Jurkat, Clone E6-1 (cell line): ENCODE results near the gene OGFOD3.
A peak's percentile ranks its signal among the peaks of the same experiment; 100 is the strongest.
"Not testable (repeated sequence)": the region's sequence is repeated elsewhere in the genome, so short reads cannot be mapped to it uniquely, and the experiment has no call there.

Experiments
- DNase-seq: peaks from one replicate; pipeline ENCODE4 v3.0.0-alpha.2; 2011; ENCODE audit warnings: low read depth, low spot score
- H3K4me3 ChIP-seq: 2 replicates; pipeline ENCODE4 v1.5.1; 2011; ENCODE audit warnings: mild to moderate bottlenecking, low read length, control low read depth, moderate library complexity

Gene OGFOD3

GRCh38 chr17:82367724-82368524, 50.5 kb downstream of the OGFOD3 start:
- peak; percentile 96 for DNase-seq
- peak overlapping the region; percentile 26 for H3K4me3 ChIP-seq

GRCh38 chr17:82366749-82367148, 51.6 kb downstream of the OGFOD3 start:
- DNase-seq, result no peak

GRCh38 chr17:82365606-82366295, 52.6 kb downstream of the OGFOD3 start:
- no peak overlapping the region for H3K4me3 ChIP-seq
- DNase-seq, result no peak

More at GRCh38 chr17:82366749-82367148, 51.6 kb downstream of the OGFOD3 start:
- H3K4me3 ChIP-seq, result no peak overlapping the region

GRCh38 chr17:82361885-82362633, 56.3 kb downstream of the OGFOD3 start:
- no peak for DNase-seq
- no peak overlapping the region for H3K4me3 ChIP-seq

GRCh38 chr17:82359451-82360074, 58.8 kb downstream of the OGFOD3 start:
- not testable (repeated sequence) for H3K4me3 ChIP-seq, DNase-seq

GRCh38 chr17:82358465-82359350, 59.7 kb downstream of the OGFOD3 start, which contains the start of gene TEX19:
Gene TEX19 (plus strand): TSS chr17:82359247. CDS start chr17:82362151, 2,904 bp downstream.
- H3K4me3 ChIP-seq, result peak within 1 kb of the TSS; percentile 15
- peak; percentile 75 for DNase-seq

GRCh38 chr17:82357394-82357793, 61.0 kb downstream of the OGFOD3 start:
- DNase-seq, result no peak
- H3K4me3 ChIP-seq, result no peak overlapping the region

- no peak overlapping the region for H3K4me3 ChIP-seq
- no peak for DNase-seq
Observed at GRCh38 chr17:82356845-82357355, 61.5 kb downstream of the OGFOD3 start.

- no peak overlapping the region for H3K4me3 ChIP-seq
- DNase-seq, result no peak
Observed at GRCh38 chr17:82355770-82356427, 62.5 kb downstream of the OGFOD3 start.

GRCh38 chr17:82354804-82355308, 63.5 kb downstream of the OGFOD3 start:
- no peak overlapping the region for H3K4me3 ChIP-seq
- DNase-seq, result no peak

GRCh38 chr17:82353484-82353883, 64.9 kb downstream of the OGFOD3 start:
- H3K4me3 ChIP-seq, result no peak overlapping the region
- DNase-seq, result no peak

GRCh38 chr17:82351713-82352488, 66.5 kb downstream of the OGFOD3 start:
- DNase-seq, result peak; percentile 84
- H3K4me3 ChIP-seq, result no peak overlapping the region

GRCh38 chr17:82351254-82351712, 67.1 kb downstream of the OGFOD3 start:
- DNase-seq, result no peak
- no peak overlapping the region for H3K4me3 ChIP-seq

- no peak for DNase-seq
- H3K4me3 ChIP-seq, result no peak overlapping the region
Observed at GRCh38 chr17:82350182-82351030, 68.0 kb downstream of the OGFOD3 start.

GRCh38 chr17:82349287-82349701, 69.1 kb downstream of the OGFOD3 start:
- H3K4me3 ChIP-seq, result no peak overlapping the region
- DNase-seq, result no peak

- DNase-seq, result no peak
- H3K4me3 ChIP-seq, result no peak overlapping the region
Observed at GRCh38 chr17:82348866-82349265, 69.5 kb downstream of the OGFOD3 start.
